HFFc6 (cell line): Measurements from ENCODE around the gene ENTREP1. TPM values are rescaled to one million over a fixed set of nuclear protein-coding genes. Genes with fewer than 3 reads are reported as not detected.

Experiments used
- DNase-seq: peaks from one replicate; pipeline ENCODE4 v3.0.0-alpha.2; 2018
- H3K27ac Mint-ChIP-seq: 2 replicates; pipeline ENCODE4 v1.8.0; 2020; ENCODE audit warnings: mild to moderate bottlenecking, mixed read lengths
- H3K27me3 Mint-ChIP-seq: 2 replicates; pipeline ENCODE4 v1.8.0; 2021; ENCODE audit warnings: mild to moderate bottlenecking, moderate library complexity, mixed read lengths; ENCODE audit not compliant: insufficient read depth
- H3K36me3 Mint-ChIP-seq: 2 replicates; pipeline ENCODE4 v1.8.0; 2021; ENCODE audit warnings: low read depth, mixed read lengths
- H3K4me1 Mint-ChIP-seq: 2 replicates; pipeline ENCODE4 v1.8.0; 2020; ENCODE audit warnings: low read depth, mixed read lengths
- H3K4me3 Mint-ChIP-seq: 2 replicates; pipeline ENCODE4 v1.8.0; 2020; ENCODE audit warnings: mild to moderate bottlenecking, moderate library complexity, mixed read lengths
- H3K9me3 Mint-ChIP-seq: 2 replicates; pipeline ENCODE4 v1.8.0; 2020; ENCODE audit warnings: mild to moderate bottlenecking, mixed read lengths
- CTCF ChIP-seq: fragments of 200-600 bp; sonication (generic); IDR thresholded peaks from 2 replicates; pipeline ENCODE4 v1.5.0; 2021; ENCODE audit warnings: antibody characterized with exemption, mild to moderate bottlenecking
- total RNA-seq, 6 experiments: library from RNA; stranded (reverse); fragmentation: NEBNext Ultra II Directional; extraction: Animal tissue kit (Norgen Biotek cat#: 25700); gene quantifications; 2 replicates in 1 of 6; 3 replicates in 5 of 6; pipeline ENCODE4 v1.2.3, GENCODE V29; 2021

The ENTREP1 gene
- total RNA-seq, 6 experiments from 2014 or later: 0.09 TPM; not detected in 5

GRCh38 chr9:69379270-69379982 is 54.4 kb downstream of the ENTREP1 start:
- DNase-seq: peak; percentile 11
- Mint-ChIP-seq H3K4me3 (peak overlapping the region; percentile 14), H3K36me3 (no peaks in the 10 kb centered on the region), H3K9me3 (no peaks in the 10 kb centered on the region), H3K27ac (no peak overlapping the region), H3K27me3 (peaks cover 14% of the 10 kb centered on the region), H3K4me1 (peaks cover 49% of the 10 kb centered on the region)
- TF ChIP-seq CTCF: no peak

GRCh38 chr9:69380301-69380700 is 55.3 kb downstream of the ENTREP1 start:
- no peaks in the 10 kb centered on the region for H3K9me3 Mint-ChIP-seq
- H3K4me1 Mint-ChIP-seq: peaks cover 49% of the 10 kb centered on the region
- no peak for DNase-seq
- no peak overlapping the region for H3K27ac Mint-ChIP-seq
- peaks cover 14% of the 10 kb centered on the region for H3K27me3 Mint-ChIP-seq
- TF ChIP-seq CTCF: no peak
- no peaks in the 10 kb centered on the region for H3K36me3 Mint-ChIP-seq
- no peak overlapping the region for H3K4me3 Mint-ChIP-seq

GRCh38 chr9:69380811-69381210 is 55.8 kb downstream of the ENTREP1 start:
- TF ChIP-seq CTCF: no peak
- Mint-ChIP-seq H3K27me3 (peaks cover 14% of the 10 kb centered on the region), H3K36me3 (no peaks in the 10 kb centered on the region), H3K4me3 (no peak overlapping the region), H3K27ac (no peak overlapping the region), H3K9me3 (no peaks in the 10 kb centered on the region), H3K4me1 (peaks cover 49% of the 10 kb centered on the region)
- peak; percentile 33 for DNase-seq

GRCh38 chr9:69382135-69382534 is 57.1 kb downstream of the ENTREP1 start:
- no peak for DNase-seq
- no peak for TF ChIP-seq CTCF
- Mint-ChIP-seq H3K4me1 (peaks cover 36% of the 10 kb centered on the region), H3K9me3 (no peaks in the 10 kb centered on the region), H3K27ac (no peak overlapping the region), H3K4me3 (no peak overlapping the region), H3K36me3 (no peaks in the 10 kb centered on the region), H3K27me3 (peaks cover 20% of the 10 kb centered on the region)

GRCh38 chr9:69385581-69386033 is 60.6 kb downstream of the ENTREP1 start:
- Mint-ChIP-seq H3K4me1 (peaks cover 7% of the 10 kb centered on the region), H3K27ac (no peak overlapping the region), H3K4me3 (no peak overlapping the region), H3K27me3 (peaks cover 42% of the 10 kb centered on the region), H3K36me3 (no peaks in the 10 kb centered on the region), H3K9me3 (no peaks in the 10 kb centered on the region)
- DNase-seq: no peak
- TF ChIP-seq CTCF: no peak
